Dendritic cell treated with granulocyte-macrophage colony-stimulating factor and Interleukin-4, amounts not matched to agents 40 ng/mL and 50 ng/mL, for 4 days (primary cell): ENCODE measurements around the gene FAM117A.
"Not testable (repeated sequence)": the region's sequence is repeated elsewhere in the genome, so short reads cannot be mapped to it uniquely, and the experiment has no call there.

Source experiments
- H3K27ac Mint-ChIP-seq: one replicate; pipeline ENCODE4 v1.8.0; 2022; ENCODE audit warnings: mild to moderate bottlenecking, mixed read lengths
- H3K27me3 Mint-ChIP-seq: one replicate; pipeline ENCODE4 v1.8.0; 2022; ENCODE audit warnings: mild to moderate bottlenecking, mixed read lengths
- H3K36me3 Mint-ChIP-seq: one replicate; pipeline ENCODE4 v1.8.0; 2022; ENCODE audit warnings: low read depth, mixed read lengths
- H3K4me1 Mint-ChIP-seq: one replicate; pipeline ENCODE4 v1.8.0; 2022; ENCODE audit warnings: low read depth, mixed read lengths
- H3K4me3 Mint-ChIP-seq: one replicate; pipeline ENCODE4 v1.8.0; 2022; ENCODE audit warnings: mild to moderate bottlenecking, moderate library complexity, mixed read lengths
- H3K9me3 Mint-ChIP-seq: one replicate; pipeline ENCODE4 v1.8.0; 2022; ENCODE audit warnings: mixed read lengths
- intact Hi-C: fragments of 100-400 bp; cut with micrococcal nuclease; formaldehyde crosslinking; loops from one replicate; pipeline ENCODE4 v1.15.0; 2022

FAM117A gene

DNA sequence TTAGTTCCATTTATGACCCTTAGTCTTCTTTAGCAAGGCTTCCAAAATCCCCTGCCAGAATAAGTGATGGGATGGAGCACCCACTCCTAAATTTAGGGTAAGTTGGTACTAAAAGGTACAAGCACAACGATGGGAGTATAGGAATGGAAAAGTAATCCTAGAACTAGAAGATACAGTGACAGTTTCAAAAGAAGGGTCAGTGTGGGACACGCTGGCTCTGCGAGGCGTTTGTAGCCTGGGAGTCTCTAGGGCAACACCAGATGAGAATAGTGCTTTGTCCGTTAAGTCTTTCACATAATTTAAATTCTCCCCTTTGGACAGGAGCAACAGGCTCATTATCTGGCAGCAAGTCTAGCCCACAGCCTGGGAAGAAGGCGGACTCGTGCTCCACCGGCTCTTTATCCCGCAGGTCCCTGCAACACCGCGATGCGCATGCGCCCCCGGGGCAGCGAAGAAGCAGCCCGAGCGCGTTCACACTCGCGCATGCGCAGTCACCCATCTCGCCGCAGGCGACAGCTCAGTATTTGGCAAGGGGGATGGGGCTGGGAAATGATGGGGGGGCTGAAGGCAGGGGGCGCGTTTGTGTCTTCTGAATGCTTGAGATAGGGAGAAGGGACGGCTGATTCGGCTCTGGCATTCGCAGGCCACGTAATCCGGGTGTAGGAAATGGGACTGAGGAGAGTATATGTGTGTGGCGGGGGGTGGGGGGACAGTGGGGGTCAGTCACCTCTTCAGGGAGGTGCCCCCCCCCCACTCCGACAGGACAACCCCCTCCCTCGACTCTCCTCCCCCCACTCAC, 86.6 kb downstream of the FAM117A start:
- H3K4me3 Mint-ChIP-seq = peak overlapping the region; percentile 86
- intact Hi-C loops = no loop called here
- H3K27me3 Mint-ChIP-seq = no peaks in the 10 kb centered on the region
- peaks cover 65% of the 10 kb centered on the region for H3K4me1 Mint-ChIP-seq
- H3K27ac Mint-ChIP-seq = peak overlapping the region; percentile 96
- peaks cover 41% of the 10 kb centered on the region for H3K36me3 Mint-ChIP-seq
- H3K9me3 Mint-ChIP-seq = no peaks in the 10 kb centered on the region

DNA sequence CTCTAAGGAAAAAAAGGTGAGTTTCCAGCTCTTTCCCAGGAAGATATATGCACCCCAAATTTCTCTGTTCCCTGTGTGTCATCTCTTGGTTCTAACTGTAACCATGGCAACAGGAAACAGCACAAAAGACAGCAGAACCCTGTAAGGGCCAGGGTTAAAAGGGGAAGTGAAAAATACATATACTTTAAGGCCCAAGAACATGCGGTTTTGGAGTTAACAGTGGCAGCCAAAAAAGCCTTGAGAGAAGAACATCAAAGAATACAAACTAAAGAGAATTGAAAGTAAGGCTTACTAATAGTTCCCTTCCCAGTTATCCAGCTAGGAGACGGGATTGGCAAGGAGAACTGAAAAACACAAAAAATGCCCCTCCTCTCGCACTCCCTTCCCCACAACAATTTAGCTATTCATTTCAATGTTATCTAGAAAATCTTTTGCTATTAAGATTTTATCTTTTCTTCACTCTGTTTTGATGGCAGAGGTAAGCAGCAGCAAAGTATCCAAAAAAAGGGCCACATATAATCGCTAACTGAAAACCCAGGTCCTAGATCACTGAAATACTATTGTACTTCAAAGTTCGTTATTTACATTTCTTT, 87.6 kb downstream of the FAM117A start:
- Mint-ChIP-seq H3K27me3 (no peaks in the 10 kb centered on the region), H3K4me1 (peaks cover 58% of the 10 kb centered on the region), H3K27ac (peak overlapping the region; percentile 96), H3K4me3 (peak overlapping the region; percentile 86), H3K9me3 (no peaks in the 10 kb centered on the region), H3K36me3 (peaks cover 46% of the 10 kb centered on the region)
- intact Hi-C loops = no loop called here

- intact Hi-C loops = no loop called here
- Mint-ChIP-seq H3K4me1 (peaks cover 49% of the 10 kb centered on the region), H3K4me3 (no peak overlapping the region), H3K36me3 (peaks cover 46% of the 10 kb centered on the region), H3K27me3 (no peaks in the 10 kb centered on the region), H3K27ac (no peak overlapping the region), H3K9me3 (no peaks in the 10 kb centered on the region)
Observed at GRCh38 chr17:49674507-49674906, 89.4 kb downstream of the FAM117A start.

DNA sequence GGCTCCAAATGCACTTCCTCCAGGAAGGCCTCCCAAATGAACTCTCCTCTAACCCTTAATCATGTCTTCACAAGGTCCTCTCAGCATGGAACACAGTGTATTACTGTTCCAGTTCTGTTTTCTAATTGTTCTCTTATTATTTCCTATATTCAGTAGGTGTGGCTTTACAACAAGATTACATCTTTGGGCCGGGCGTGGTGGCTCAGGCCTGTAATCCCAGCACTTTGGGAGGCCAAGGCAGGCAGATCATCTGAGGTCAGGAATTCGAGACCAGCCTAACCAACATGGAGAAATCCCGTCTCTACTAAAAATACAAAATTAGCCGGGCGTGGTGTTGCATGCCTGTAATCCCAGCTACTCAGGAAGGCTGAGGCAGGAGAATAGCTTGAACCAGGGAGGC, 90.3 kb downstream of the FAM117A start:
- H3K9me3 Mint-ChIP-seq, intact Hi-C loops, H3K4me3 Mint-ChIP-seq, H3K27me3 Mint-ChIP-seq: not testable (repeated sequence)
- Mint-ChIP-seq H3K27ac (peak overlapping the region; percentile 62), H3K4me1 (peaks cover 49% of the 10 kb centered on the region), H3K36me3 (peaks cover 46% of the 10 kb centered on the region)

- peaks cover 34% of the 10 kb centered on the region for H3K4me1 Mint-ChIP-seq
- H3K4me3 Mint-ChIP-seq = no peak overlapping the region
Observed at GRCh38 chr17:49670641-49671040, 93.3 kb downstream of the FAM117A start.

GRCh38 chr17:49670002-49670401, 93.9 kb downstream of the FAM117A start:
- Mint-ChIP-seq H3K27ac (no peak overlapping the region), H3K9me3 (no peaks in the 10 kb centered on the region), H3K4me3 (no peak overlapping the region), H3K36me3 (peaks cover 55% of the 10 kb centered on the region), H3K4me1 (peaks cover 28% of the 10 kb centered on the region), H3K27me3 (no peaks in the 10 kb centered on the region)
- intact Hi-C loops = no loop called here

More at GRCh38 chr17:49670641-49671040, 93.3 kb downstream of the FAM117A start:
- Mint-ChIP-seq H3K36me3 (peaks cover 55% of the 10 kb centered on the region), H3K27me3 (no peaks in the 10 kb centered on the region), H3K27ac (no peak overlapping the region), H3K9me3 (no peaks in the 10 kb centered on the region)
- intact Hi-C loops = no loop called here

- H3K27me3 Mint-ChIP-seq = no peaks in the 10 kb centered on the region
- H3K4me3 Mint-ChIP-seq = no peak overlapping the region
- H3K9me3 Mint-ChIP-seq = no peaks in the 10 kb centered on the region
- H3K4me1 Mint-ChIP-seq = peaks cover 21% of the 10 kb centered on the region
- H3K36me3 Mint-ChIP-seq = peaks cover 45% of the 10 kb centered on the region
- no peak overlapping the region for H3K27ac Mint-ChIP-seq
- intact Hi-C loops = loop anchor here (10.0 kb wide), 1 partner anchor 53 kb away; no protein-coding TSS in a partner anchor
Observed at GRCh38 chr17:49667854-49668253, 96.1 kb downstream of the FAM117A start.

- intact Hi-C loops = loop anchor here (10.0 kb wide), 1 partner anchor 50 kb away; no protein-coding TSS in a partner anchor
- Mint-ChIP-seq H3K36me3 (peaks cover 54% of the 10 kb centered on the region), H3K27ac (peak overlapping the region; percentile 69), H3K4me1 (peaks cover 31% of the 10 kb centered on the region), H3K4me3 (no peak overlapping the region), H3K27me3 (no peaks in the 10 kb centered on the region), H3K9me3 (no peaks in the 10 kb centered on the region)
Observed at GRCh38 chr17:49664706-49665211, 99.2 kb downstream of the FAM117A start.
